Lung (tissue), 12 donors: ENCODE measurements around the gene C1orf56. TPM values are rescaled to one million over a fixed set of nuclear protein-coding genes. Genes with fewer than 3 reads are reported as not detected.

Experiments used
- ATAC-seq: fragments of 200-7000 bp; cut with Tn5 transposase; one replicate; pipeline ENCODE4 v1.9.1; 2020; ENCODE audit warnings: moderate number of reproducible peaks; ENCODE audit not compliant: insufficient read depth, low FRiP score
- DNase-seq, 3 donors: peaks; one replicate each; pipeline ENCODE4 v3.0.0-alpha.2; 2013 to 2017
- H3K27ac ChIP-seq, 2 donors: one replicate each; pipeline ENCODE4 v1.5.1; 2013; ENCODE audit warnings: mild to moderate bottlenecking in 2 of 2, moderate library complexity in 2 of 2, control low read depth in 1 of 2, inconsistent platforms in 1 of 2, low read depth in 1 of 2, low read length in 1 of 2
- H3K27me3 ChIP-seq, 3 donors: one replicate each; pipeline ENCODE4 v1.5.1; 2013; ENCODE audit warnings: low read length in 2 of 3; ENCODE audit not compliant: control insufficient read depth in 3 of 3, insufficient read depth in 3 of 3
- H3K36me3 ChIP-seq, 4 donors: one replicate each; pipeline ENCODE4 v1.5.1; 2013; ENCODE audit warnings: low read length in 4 of 4, mild to moderate bottlenecking in 1 of 4, moderate library complexity in 1 of 4; ENCODE audit not compliant: control insufficient read depth in 4 of 4, insufficient read depth in 4 of 4
- H3K4me1 ChIP-seq, 5 donors: one replicate each; pipeline ENCODE4 v1.5.1; 2013; ENCODE audit warnings: low read length in 5 of 5, mild to moderate bottlenecking in 2 of 5, moderate library complexity in 1 of 5; ENCODE audit not compliant: control insufficient read depth in 5 of 5, insufficient read depth in 5 of 5
- H3K4me3 ChIP-seq: one replicate; pipeline ENCODE4 v1.5.1; 2013; ENCODE audit warnings: mild to moderate bottlenecking, control low read depth, moderate library complexity
- H3K9ac ChIP-seq, 2 donors: one replicate each; pipeline ENCODE4 v1.5.1; 2013; ENCODE audit warnings: low read length in 2 of 2, control low read depth in 1 of 2; ENCODE audit not compliant: insufficient read depth in 1 of 2
- H3K9me3 ChIP-seq, 4 donors: one replicate each; pipeline ENCODE4 v1.5.1; 2013; ENCODE audit warnings: low read length in 3 of 4, mild to moderate bottlenecking in 1 of 4, moderate library complexity in 1 of 4; ENCODE audit not compliant: control insufficient read depth in 4 of 4, insufficient read depth in 3 of 4
- CTCF ChIP-seq: IDR thresholded peaks from 2 replicates; pipeline ENCODE4 v1.5.1; 2012; ENCODE audit warnings: mild to moderate bottlenecking; ENCODE audit errors: control extremely low read depth, extremely low read depth
- WGBS, 2 donors: extraction: QIAGEN DNeasy Blood & Tissue Kit; methylation state at CpG; one replicate each; pipeline ENCODE4 v1.1.7; 2013; 5-methylcytosine and 5-hydroxymethylcytosine counted together
- polyA plus RNA-seq, 2 donors: library from polyadenylated mRNA; stranded (reverse); fragments of 200-250 nt; gene quantifications; one replicate each; pipeline ENCODE4 v1.2.1, GENCODE V29; 2013
- total RNA-seq, 2 donors: library from RNA; depleted of rRNA in 1 of 2; stranded (reverse); fragments of >200 nt in 1 of 2; gene quantifications; one replicate each; pipeline ENCODE4 v1.2.1, GENCODE V29; 2014 to 2021
- donor health status: control.
- donor health status: control.
- donor health status: Bipolar disorder and iron deficiency.
- donor health status: healthy.
- donor health status: DM: yes; HTN: yes; CAD: no.

Gene C1orf56
- total and polyA plus RNA-seq, 4 donors: 2.3 to 4.9 (median 3.9) TPM

DNA sequence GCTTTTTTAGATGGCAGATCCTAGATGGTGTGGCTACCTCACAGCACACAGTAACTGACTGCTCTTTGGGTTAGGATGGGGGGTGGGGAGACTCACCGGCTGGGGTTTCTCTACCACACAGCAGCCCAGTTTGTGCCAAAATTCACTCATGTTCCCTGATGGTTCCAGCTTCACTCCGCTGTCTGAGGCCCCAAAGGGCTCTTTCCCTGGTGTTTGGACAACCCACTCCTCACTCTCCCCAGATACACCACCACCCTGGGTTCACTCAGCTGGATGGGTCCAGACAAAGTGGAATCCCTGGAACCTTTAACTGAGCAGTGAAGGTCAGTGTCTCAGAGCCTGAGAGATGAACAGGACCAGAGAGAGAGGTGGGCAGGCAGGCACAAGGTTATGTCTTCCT lies 8.0 kb downstream of the C1orf56 start:
- DNase-seq (no peak), ATAC-seq (no peak)
- Histone ChIP-seq H3K27ac (peak overlapping the region in 1 of 2 donors; percentile 41), H3K4me1 (peaks cover 11 to 21% (median 15%) of the 10 kb centered on the region in 5 donors), H3K9ac (no peak overlapping the region), H3K9me3 (no peaks in the 10 kb centered on the region), H3K36me3 (peaks cover 35 to 44% (median 40%) of the 10 kb centered on the region in 4 donors), H3K4me3 (no peak overlapping the region), H3K27me3 (no peaks in the 10 kb centered on the region)
- no peak for TF ChIP-seq CTCF
- WGBS, 2 donors: 47 to 48% methylated on average over 2 of the region's 2 CpGs

DNA sequence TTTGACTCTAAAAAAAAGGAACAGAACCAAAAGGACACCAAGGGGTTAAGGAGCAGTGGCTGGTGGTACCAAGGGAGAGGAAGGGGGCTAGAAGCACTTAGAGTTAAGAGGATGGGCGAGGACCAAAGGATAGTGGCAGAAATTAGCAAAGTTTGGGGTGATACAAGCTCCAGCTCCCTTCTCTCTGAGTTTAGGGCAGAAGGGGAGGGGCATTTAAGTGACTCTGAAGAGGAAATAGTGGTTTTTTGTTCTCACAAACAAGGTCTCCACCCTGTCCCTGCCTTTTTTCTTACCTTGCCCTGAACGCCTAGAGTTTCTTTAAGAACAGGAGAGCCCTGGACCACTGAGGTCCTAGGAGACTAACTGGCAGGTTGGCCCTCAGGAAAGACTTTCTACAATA lies 8.6 kb downstream of the C1orf56 start:
- Histone ChIP-seq H3K4me1 (peaks cover 11 to 27% (median 16%) of the 10 kb centered on the region in 5 donors), H3K9ac (no peak overlapping the region), H3K27ac (peak overlapping the region in 1 of 2 donors; percentile 48), H3K4me3 (no peak overlapping the region), H3K36me3 (peaks cover 35 to 44% (median 40%) of the 10 kb centered on the region in 4 donors), H3K27me3 (no peaks in the 10 kb centered on the region), H3K9me3 (no peaks in the 10 kb centered on the region)
- DNase-seq (no peak), ATAC-seq (no peak)
- TF ChIP-seq CTCF: no peak
- WGBS, 2 donors: 23 to 32% methylated on average over 2 of the region's 2 CpGs

GRCh38 chr1:151058692-151059091 lies 11.1 kb downstream of the C1orf56 start:
- no peak for TF ChIP-seq CTCF
- no peaks in the 10 kb centered on the region for H3K27me3 ChIP-seq
- H3K9me3 ChIP-seq: no peaks in the 10 kb centered on the region
- ATAC-seq (peak; percentile 9), DNase-seq (peak; percentile 81 to 85 (median 84))
- H3K27ac ChIP-seq: peak overlapping the region; percentile 95 to 97
- H3K9ac ChIP-seq: peak overlapping the region; percentile 70 to 92
- WGBS, 2 donors: 1% methylated on average over 10 of the region's 10 CpGs
- peaks cover 11 to 35% (median 14%) of the 10 kb centered on the region in 5 donors for H3K4me1 ChIP-seq
- H3K36me3 ChIP-seq: peaks cover 19 to 28% (median 24%) of the 10 kb centered on the region in 4 donors
- peak overlapping the region; percentile 95 for H3K4me3 ChIP-seq
